ENCODE data around the gene EDC3. TPM values are rescaled to one million over a fixed set of nuclear protein-coding genes. Genes with fewer than 3 reads are reported as not detected.

Gene EDC3
- total RNA-seq, 1 donor, result 9.8 TPM

DNA sequence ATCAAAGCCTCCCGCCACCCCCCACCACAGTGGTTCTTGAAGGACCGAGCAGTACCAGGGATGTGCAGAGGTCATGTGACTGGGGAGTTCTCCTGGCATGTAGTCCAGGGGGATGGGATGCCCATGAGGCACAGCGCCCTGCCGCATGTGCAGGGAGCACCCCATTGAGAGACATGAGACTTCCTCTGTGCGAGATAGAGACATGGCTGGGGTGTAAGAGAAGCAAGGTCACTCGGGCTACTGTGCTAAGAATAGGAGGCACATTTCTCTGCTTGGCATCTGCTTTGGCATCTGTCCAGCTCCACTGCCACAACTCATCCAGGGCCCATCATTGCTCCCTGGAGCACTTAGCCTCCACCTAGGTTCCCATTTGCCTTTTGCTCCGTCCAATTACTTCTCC is 31.9 kb upstream of the EDC3 start:
- Histone ChIP-seq H2AFZ (ENCODE audit: low read length) (no peak overlapping the region), H3K9me3 (ENCODE audit: low read depth, low read length) (no peaks in the 10 kb centered on the region), H3K27me3 (ENCODE audit: insufficient read depth, low read length) (peaks cover 75% of the 10 kb centered on the region), H3K4me1 (ENCODE audit: insufficient read depth, low read length) (peaks cover 10% of the 10 kb centered on the region), H3K36me3 (ENCODE audit: insufficient read depth, low read length) (no peaks in the 10 kb centered on the region), H3K4me3 (ENCODE audit: insufficient read depth, low read length) (no peak overlapping the region), H3K4me2 (ENCODE audit: insufficient read depth, low read length) (no peak overlapping the region), H3K79me2 (ENCODE audit: insufficient read depth, low read length) (no peaks in the 10 kb centered on the region), H3K27ac (ENCODE audit: low read depth, low read length) (no peak overlapping the region), H4K20me1 (ENCODE audit: insufficient read depth, low read length) (no peaks in the 10 kb centered on the region)
- DNase-seq (ENCODE audit: insufficient read length, low spot score, missing footprints), result peak; percentile 55
- TF ChIP-seq CTCF (IDR thresholded peaks at IDR 0.05; ENCODE audit: extremely low read depth, low read depth, low read length), result no peak

DNA sequence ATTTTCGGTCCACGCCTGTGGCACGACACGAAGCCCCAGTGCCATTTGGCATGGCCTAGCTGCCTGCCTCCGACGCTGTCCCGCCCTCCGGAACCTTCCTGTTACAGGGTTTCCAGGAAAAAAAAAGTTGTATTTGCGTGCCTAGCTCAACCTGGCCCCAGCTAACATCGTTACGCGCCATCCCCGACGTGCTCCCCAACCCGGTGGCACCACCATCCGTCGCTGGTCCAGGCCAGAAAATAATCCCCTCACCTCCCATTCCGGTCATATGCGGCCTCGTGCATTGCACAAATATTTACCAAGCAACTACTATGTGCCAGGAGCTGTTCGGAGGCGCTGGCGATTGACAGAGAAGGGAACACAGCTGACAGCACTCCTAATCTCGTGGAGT is 30.9 kb upstream of the EDC3 start:
- peak overlapping the region; percentile 65 for H3K4me3 ChIP-seq (ENCODE audit: insufficient read depth, low read length)
- H3K4me2 ChIP-seq (ENCODE audit: insufficient read depth, low read length), result peak overlapping the region; percentile 78
- H3K9me3 ChIP-seq (ENCODE audit: low read depth, low read length), result no peaks in the 10 kb centered on the region
- no peak overlapping the region for H3K27ac ChIP-seq (ENCODE audit: low read depth, low read length)
- TF ChIP-seq CTCF (IDR thresholded peaks at IDR 0.05; ENCODE audit: extremely low read depth, low read depth, low read length), result no peak
- peak; percentile 78 for DNase-seq (ENCODE audit: insufficient read length, low spot score, missing footprints)
- H3K27me3 ChIP-seq (ENCODE audit: insufficient read depth, low read length), result peaks cover 73% of the 10 kb centered on the region
- H3K36me3 ChIP-seq (ENCODE audit: insufficient read depth, low read length), result no peaks in the 10 kb centered on the region
- peaks cover 10% of the 10 kb centered on the region for H3K4me1 ChIP-seq (ENCODE audit: insufficient read depth, low read length)
- no peaks in the 10 kb centered on the region for H4K20me1 ChIP-seq (ENCODE audit: insufficient read depth, low read length)
- no peak overlapping the region for H2AFZ ChIP-seq (ENCODE audit: low read length)
- no peaks in the 10 kb centered on the region for H3K79me2 ChIP-seq (ENCODE audit: insufficient read depth, low read length)

DNA sequence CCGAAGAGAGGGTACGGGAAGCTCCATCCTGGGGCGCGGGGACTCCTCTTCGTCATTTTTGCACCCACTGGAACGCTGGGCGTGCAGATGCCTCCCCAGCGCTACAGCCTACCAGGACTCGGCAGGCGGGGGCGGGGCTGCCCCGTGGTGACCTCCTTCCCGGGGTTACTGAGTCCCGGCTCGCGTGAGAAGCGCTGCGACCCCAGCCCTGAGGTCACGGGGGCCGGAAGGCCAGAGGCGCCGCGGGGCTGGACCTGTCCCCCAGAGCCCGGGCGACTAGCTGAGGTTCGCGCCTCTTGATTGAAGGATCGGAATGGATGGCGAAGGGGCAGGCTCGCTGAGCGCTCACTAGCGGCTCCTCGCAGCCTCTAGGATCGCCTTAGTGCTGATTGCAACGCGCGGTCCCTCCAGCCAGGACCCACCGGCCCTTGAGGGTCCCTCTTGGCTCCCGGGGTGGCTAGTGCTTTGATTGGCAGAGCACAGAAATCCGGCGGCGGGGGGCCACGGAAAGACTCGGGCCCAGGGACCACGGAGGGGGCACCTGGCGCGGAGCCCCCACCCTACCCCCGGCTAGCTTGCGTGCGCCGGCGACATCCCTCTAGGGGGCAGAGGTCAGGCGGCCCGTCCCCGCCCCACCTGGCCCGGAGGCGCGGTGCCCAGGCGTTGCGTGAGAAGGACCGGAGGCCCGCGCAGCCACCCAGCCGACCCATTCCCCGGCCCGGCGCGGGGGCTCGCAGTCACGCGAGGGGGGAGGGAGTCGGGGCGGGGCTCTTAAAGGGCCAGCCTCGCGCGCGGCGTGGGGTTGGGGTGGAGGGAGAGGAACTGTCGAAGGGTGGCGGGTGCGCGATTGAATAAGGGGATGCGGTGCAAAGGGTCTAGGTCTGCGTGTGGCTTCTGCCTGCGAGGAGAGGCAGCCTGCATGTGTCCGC is 30.3 kb upstream of the EDC3 start:
- Histone ChIP-seq H3K36me3 (ENCODE audit: insufficient read depth, low read length) (no peaks in the 10 kb centered on the region), H3K4me1 (ENCODE audit: insufficient read depth, low read length) (peaks cover 10% of the 10 kb centered on the region), H3K9me3 (ENCODE audit: low read depth, low read length) (no peaks in the 10 kb centered on the region), H3K4me2 (ENCODE audit: insufficient read depth, low read length) (peak overlapping the region; percentile 78), H3K27me3 (ENCODE audit: insufficient read depth, low read length) (peaks cover 73% of the 10 kb centered on the region), H3K79me2 (ENCODE audit: insufficient read depth, low read length) (no peaks in the 10 kb centered on the region), H4K20me1 (ENCODE audit: insufficient read depth, low read length) (no peaks in the 10 kb centered on the region), H3K27ac (ENCODE audit: low read depth, low read length) (no peak overlapping the region), H2AFZ (ENCODE audit: low read length) (peak overlapping the region; percentile 57), H3K4me3 (ENCODE audit: insufficient read depth, low read length) (peak overlapping the region; percentile 65)
- no peak for TF ChIP-seq CTCF (IDR thresholded peaks at IDR 0.05; ENCODE audit: extremely low read depth, low read depth, low read length)
- DNase-seq (ENCODE audit: insufficient read length, low spot score, missing footprints), result peak; percentile 89

DNA sequence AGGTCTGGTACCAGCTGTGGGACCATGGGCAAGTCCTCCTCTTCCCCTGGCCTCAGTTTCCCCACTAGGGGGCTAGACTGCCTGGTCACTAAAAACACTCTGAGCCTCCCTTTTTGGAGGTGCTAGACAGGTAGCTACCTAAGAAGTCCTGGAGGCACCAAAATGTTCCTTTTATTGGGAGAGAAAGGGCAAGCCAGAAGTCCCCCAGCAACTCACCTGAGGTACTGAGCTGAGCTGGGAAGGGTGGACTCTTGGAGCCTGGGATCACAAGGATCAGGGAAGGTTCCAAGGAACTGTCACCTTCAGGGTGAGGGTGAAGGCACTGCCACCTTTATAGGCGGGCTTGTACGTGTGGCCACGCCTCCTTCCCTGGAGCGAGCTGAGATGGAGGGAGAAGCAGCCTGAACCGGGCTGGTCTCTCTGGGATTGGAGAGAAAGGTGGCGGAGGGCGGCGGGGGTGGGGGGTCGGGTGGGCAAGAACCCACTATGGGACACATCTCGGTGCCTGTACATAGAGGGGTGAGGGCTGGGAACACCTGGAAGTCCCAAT is 29.5 kb upstream of the EDC3 start, which contains the start of gene CYP1A1:
Gene CYP1A1, minus strand, starts transcription at position 304 of the 550 bp plus-strand sequence. CDS start 2,431 bp downstream, outside the sequence.
- Histone ChIP-seq H3K9me3 (ENCODE audit: low read depth, low read length) (no peaks in the 10 kb centered on the region), H3K27ac (ENCODE audit: low read depth, low read length) (no peak within 1 kb of the TSS), H2AFZ (ENCODE audit: low read length) (peak within 1 kb of the TSS; percentile 57), H4K20me1 (ENCODE audit: insufficient read depth, low read length) (no peaks in the 10 kb centered on the region), H3K27me3 (ENCODE audit: insufficient read depth, low read length) (peaks cover 70% of the 10 kb centered on the region), H3K36me3 (ENCODE audit: insufficient read depth, low read length) (no peaks in the 10 kb centered on the region), H3K4me3 (ENCODE audit: insufficient read depth, low read length) (peak within 1 kb of the TSS; percentile 65), H3K4me2 (ENCODE audit: insufficient read depth, low read length) (peak within 1 kb of the TSS; percentile 78), H3K4me1 (ENCODE audit: insufficient read depth, low read length) (peaks cover 10% of the 10 kb centered on the region), H3K79me2 (ENCODE audit: insufficient read depth, low read length) (no peaks in the 10 kb centered on the region)
- no peak for TF ChIP-seq CTCF (IDR thresholded peaks at IDR 0.05; ENCODE audit: extremely low read depth, low read depth, low read length)
- DNase-seq (ENCODE audit: insufficient read length, low spot score, missing footprints), result peak; percentile 92
